HG03025 (cell line): ENCODE results near the gene ARIH1.
"Not testable (repeated sequence)": the region's sequence is repeated elsewhere in the genome, so short reads cannot be mapped to it uniquely, and the experiment has no call there.

Experiments
- ATAC-seq: cut with Tn5 transposase; IDR thresholded peaks from one replicate; pipeline ENCODE4 v1.9.1; 2021; ENCODE audit warnings: mild to moderate bottlenecking, moderate library complexity; ENCODE audit not compliant: unreplicated experiment, low FRiP score

The ARIH1 gene

GRCh38 chr15:72592097-72592496 lies 118.0 kb downstream of the ARIH1 start:
- ATAC-seq, result no peak

- no peak for ATAC-seq
Observed at GRCh38 chr15:72592676-72593075, 118.5 kb downstream of the ARIH1 start.

GRCh38 chr15:72593838-72594237 lies 119.7 kb downstream of the ARIH1 start:
- no peak for ATAC-seq

GRCh38 chr15:72599855-72600464 lies 125.8 kb downstream of the ARIH1 start:
- ATAC-seq, result no peak

GRCh38 chr15:72604794-72605193 lies 130.7 kb downstream of the ARIH1 start:
- ATAC-seq, result no peak

GRCh38 chr15:72608084-72608483 lies 134.0 kb downstream of the ARIH1 start:
- not testable (repeated sequence) for ATAC-seq

- ATAC-seq, result no peak
Observed at GRCh38 chr15:72609862-72610261, 135.7 kb downstream of the ARIH1 start.

- not testable (repeated sequence) for ATAC-seq
Observed at GRCh38 chr15:72612324-72612723, 138.2 kb downstream of the ARIH1 start.

- ATAC-seq, result no peak
Observed at GRCh38 chr15:72614810-72615532, 140.8 kb downstream of the ARIH1 start.

GRCh38 chr15:72615533-72616233 lies 141.6 kb downstream of the ARIH1 start:
- not testable (repeated sequence) for ATAC-seq

GRCh38 chr15:72616491-72617210 lies 142.5 kb downstream of the ARIH1 start:
- no peak for ATAC-seq

GRCh38 chr15:72623854-72624253 lies 149.7 kb downstream of the ARIH1 start:
- ATAC-seq, result not testable (repeated sequence)

GRCh38 chr15:72626153-72626552 lies 152.0 kb downstream of the ARIH1 start:
- not testable (repeated sequence) for ATAC-seq

GRCh38 chr15:72628249-72629067 lies 154.3 kb downstream of the ARIH1 start:
- ATAC-seq, result not testable (repeated sequence)

- not testable (repeated sequence) for ATAC-seq
Observed at GRCh38 chr15:72629068-72629570, 155.0 kb downstream of the ARIH1 start.

GRCh38 chr15:72636519-72637282 lies 162.6 kb downstream of the ARIH1 start:
- not testable (repeated sequence) for ATAC-seq

GRCh38 chr15:72639759-72640483 lies 165.8 kb downstream of the ARIH1 start:
- ATAC-seq, result not testable (repeated sequence)

- ATAC-seq, result not testable (repeated sequence)
Observed at GRCh38 chr15:72642271-72642670, 168.1 kb downstream of the ARIH1 start.
